NT2/D1 (cell line): ENCODE measurements around the gene SLC1A2.

Source experiments
- DNase-seq: peaks from one replicate; pipeline ENCODE4 v3.0.0-alpha.2; 2011; ENCODE audit warnings: low read depth, low spot score
- H3K27me3 ChIP-seq: 2 replicates; pipeline ENCODE4 v1.6.0; 2011; ENCODE audit warnings: mild to moderate bottlenecking; ENCODE audit not compliant: insufficient read length, insufficient read depth
- H3K36me3 ChIP-seq: 2 replicates; pipeline ENCODE4 v1.6.1; 2011; ENCODE audit warnings: mild to moderate bottlenecking, low read length, mixed read lengths; ENCODE audit not compliant: insufficient read depth, insufficient read length
- H3K4me1 ChIP-seq: 2 replicates; pipeline ENCODE4 v1.5.1; 2011; ENCODE audit not compliant: insufficient read depth, insufficient read length
- H3K4me3 ChIP-seq: 2 replicates; pipeline ENCODE4 v1.5.1; 2011; ENCODE audit warnings: low read depth; ENCODE audit not compliant: insufficient read length
- H3K9ac ChIP-seq: 2 replicates; pipeline ENCODE4 v1.6.0; 2011; ENCODE audit warnings: low read depth; ENCODE audit not compliant: insufficient read length
- H3K9me3 ChIP-seq: 2 replicates; pipeline ENCODE4 v1.5.1; 2011; ENCODE audit warnings: mild to moderate bottlenecking, low read length; ENCODE audit not compliant: insufficient read depth
- SUZ12 ChIP-seq: IDR thresholded peaks from 2 replicates; pipeline ENCODE4 v1.6.1; 2011; ENCODE audit not compliant: insufficient read length, insufficient read depth; ENCODE audit errors: extremely low read depth
- YY1 ChIP-seq: IDR thresholded peaks from 2 replicates; pipeline ENCODE4 v1.6.1; 2011; ENCODE audit not compliant: insufficient read length, insufficient read depth
- ZNF274 ChIP-seq: IDR thresholded peaks from 2 replicates; pipeline ENCODE4 v1.6.1; 2011; ENCODE audit warnings: mild to moderate bottlenecking, low read depth, low read length

The SLC1A2 gene

DNA sequence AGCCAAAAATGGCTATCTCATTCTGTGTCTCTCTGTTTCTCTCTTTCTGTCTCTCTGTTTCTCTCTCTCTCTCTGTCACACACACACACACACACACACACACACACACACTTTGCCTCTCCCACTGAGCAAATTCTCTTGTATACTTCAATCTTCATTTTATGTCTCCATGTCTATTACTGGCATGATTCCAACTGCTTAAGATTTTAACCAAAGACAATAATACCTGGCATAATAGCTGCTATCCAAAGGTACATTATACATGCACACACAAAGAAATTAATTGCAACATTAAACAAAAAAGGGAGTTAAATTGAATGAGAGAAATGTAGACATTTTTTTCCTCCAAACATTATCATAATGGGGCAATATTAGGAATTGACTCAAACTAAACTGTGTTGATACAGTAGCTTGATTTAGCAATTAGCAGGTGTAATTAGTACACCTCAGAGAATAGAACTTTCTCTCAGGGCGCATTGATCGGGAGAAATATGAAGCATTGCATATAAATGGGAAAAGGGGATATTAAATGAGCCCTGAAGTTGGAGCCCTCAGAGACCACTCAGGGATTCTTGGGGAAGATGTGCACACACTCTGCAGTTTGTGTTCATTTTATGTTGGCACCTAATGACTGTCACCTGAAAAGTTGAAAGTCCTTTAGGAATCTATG, 17.4 kb upstream of the SLC1A2 start:
- H3K4me1 ChIP-seq = no peaks in the 10 kb centered on the region
- H3K9me3 ChIP-seq = no peaks in the 10 kb centered on the region
- no peaks in the 10 kb centered on the region for H3K27me3 ChIP-seq
- no peak for DNase-seq
- H3K9ac ChIP-seq = no peak overlapping the region
- H3K4me3 ChIP-seq = no peak overlapping the region
- TF ChIP-seq ZNF274 (no peak), SUZ12 (no peak), YY1 (no peak)
- peaks cover 6% of the 10 kb centered on the region for H3K36me3 ChIP-seq

DNA sequence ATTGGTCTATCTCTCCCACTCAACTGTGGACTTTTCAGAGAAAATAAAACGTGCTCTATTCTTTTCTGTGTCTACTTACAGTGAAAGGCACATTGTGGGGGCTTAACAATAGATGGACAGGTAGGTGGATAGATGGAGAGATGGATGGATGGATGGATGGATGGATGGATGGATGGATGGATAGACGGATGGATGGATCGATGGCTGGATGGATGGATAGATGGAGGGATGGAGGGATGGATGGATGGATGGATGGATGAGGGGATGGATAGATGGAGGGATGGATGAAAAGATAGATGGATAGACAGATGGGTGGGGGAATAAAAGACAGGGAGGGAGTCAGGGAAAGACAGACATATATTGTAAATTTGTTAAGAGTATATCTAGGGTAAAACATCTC, 14.2 kb upstream of the SLC1A2 start:
- peaks cover 6% of the 10 kb centered on the region for H3K36me3 ChIP-seq
- H3K9me3 ChIP-seq = no peaks in the 10 kb centered on the region
- no peaks in the 10 kb centered on the region for H3K27me3 ChIP-seq
- no peak overlapping the region for H3K9ac ChIP-seq
- no peak for DNase-seq
- no peak for TF ChIP-seq YY1
- no peak for TF ChIP-seq ZNF274
- no peak for TF ChIP-seq SUZ12
- H3K4me3 ChIP-seq = no peak overlapping the region
- H3K4me1 ChIP-seq = no peaks in the 10 kb centered on the region

GRCh38 chr11:35432464-35432863, 13.1 kb upstream of the SLC1A2 start:
- Histone ChIP-seq H3K4me1 (no peaks in the 10 kb centered on the region), H3K27me3 (no peaks in the 10 kb centered on the region), H3K36me3 (peaks cover 6% of the 10 kb centered on the region), H3K9ac (no peak overlapping the region), H3K9me3 (no peaks in the 10 kb centered on the region), H3K4me3 (no peak overlapping the region)
- no peak for DNase-seq
- TF ChIP-seq ZNF274 = no peak
- TF ChIP-seq SUZ12 = no peak
- no peak for TF ChIP-seq YY1

DNA sequence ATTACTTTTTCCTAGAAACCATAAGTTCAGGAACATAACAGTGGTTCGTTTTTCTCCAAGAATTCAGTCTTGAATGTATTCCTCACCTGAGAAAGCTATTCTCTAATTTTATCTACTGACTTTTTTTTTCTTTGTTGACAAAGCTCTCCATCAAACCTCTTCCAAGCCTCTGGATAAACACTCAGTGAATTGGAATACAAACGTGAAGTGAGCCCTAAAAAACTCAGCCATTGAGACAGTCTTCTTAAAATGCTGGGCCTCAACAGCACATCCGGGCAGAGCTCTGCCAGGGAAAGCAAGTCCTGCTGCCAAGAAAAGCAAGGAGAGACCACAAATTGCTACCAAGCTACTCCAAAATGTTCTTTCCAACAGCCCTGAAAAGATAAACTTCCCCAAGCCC, 7.7 kb upstream of the SLC1A2 start:
- Histone ChIP-seq H3K36me3 (peaks cover under 1% of the 10 kb centered on the region), H3K9me3 (no peaks in the 10 kb centered on the region), H3K9ac (no peak overlapping the region), H3K4me1 (no peaks in the 10 kb centered on the region), H3K4me3 (no peak overlapping the region), H3K27me3 (peaks cover 4% of the 10 kb centered on the region)
- DNase-seq = no peak
- no peak for TF ChIP-seq ZNF274
- TF ChIP-seq YY1 = no peak
- no peak for TF ChIP-seq SUZ12

GRCh38 chr11:35426351-35426750, 7.0 kb upstream of the SLC1A2 start:
- TF ChIP-seq ZNF274 (no peak), SUZ12 (no peak), YY1 (no peak)
- Histone ChIP-seq H3K36me3 (no peaks in the 10 kb centered on the region), H3K9me3 (no peaks in the 10 kb centered on the region), H3K4me3 (no peak overlapping the region), H3K27me3 (peaks cover 11% of the 10 kb centered on the region), H3K4me1 (no peaks in the 10 kb centered on the region), H3K9ac (no peak overlapping the region)
- no peak for DNase-seq

- DNase-seq = no peak
- Histone ChIP-seq H3K27me3 (peaks cover 17% of the 10 kb centered on the region), H3K9me3 (no peaks in the 10 kb centered on the region), H3K9ac (no peak overlapping the region), H3K4me1 (no peaks in the 10 kb centered on the region), H3K36me3 (no peaks in the 10 kb centered on the region), H3K4me3 (no peak overlapping the region)
- no peak for TF ChIP-seq ZNF274
- TF ChIP-seq YY1 = no peak
- no peak for TF ChIP-seq SUZ12
These were observed 6.3 kb upstream of the SLC1A2 start for GRCh38 chr11:35425603-35426212.

DNA sequence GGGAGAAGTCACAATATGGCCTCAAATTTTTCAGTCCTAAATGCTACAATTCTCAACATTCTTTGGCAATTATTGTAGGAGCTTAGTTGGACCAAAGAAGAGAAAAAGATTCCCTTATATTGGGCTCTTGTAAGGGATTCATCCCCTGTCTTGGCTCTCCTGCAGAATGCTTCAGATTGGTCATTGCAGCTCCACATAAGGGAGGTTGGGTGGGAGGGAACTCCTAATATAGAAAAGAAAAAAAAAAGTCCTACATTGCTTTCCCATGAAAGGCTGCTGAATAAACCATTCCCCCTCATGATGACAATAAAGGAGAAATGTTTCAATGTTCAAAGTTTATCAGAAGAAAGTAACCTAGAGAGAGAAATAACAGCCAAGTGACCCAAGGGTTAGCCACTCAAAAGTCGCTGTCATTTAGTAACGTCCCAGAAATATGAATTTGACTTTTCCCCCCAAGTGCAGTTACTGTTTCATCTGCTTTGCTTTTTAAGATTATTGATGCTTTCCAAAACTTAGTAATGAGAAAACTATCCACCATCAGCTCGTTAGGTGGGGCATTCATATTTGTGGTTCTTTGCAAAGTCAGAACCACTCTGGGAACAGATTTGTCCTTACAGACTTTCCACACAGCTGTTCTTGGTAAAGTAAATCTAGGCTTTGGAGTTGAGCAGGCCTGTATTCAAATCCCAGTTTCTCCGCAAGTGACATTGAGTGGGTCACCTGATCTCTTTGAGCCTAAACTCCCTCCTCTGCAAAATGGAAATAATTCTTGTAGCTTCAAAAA, 5.0 kb upstream of the SLC1A2 start:
- Histone ChIP-seq H3K27me3 (peaks cover 30% of the 10 kb centered on the region), H3K9me3 (no peaks in the 10 kb centered on the region), H3K4me3 (no peak overlapping the region), H3K9ac (no peak overlapping the region), H3K4me1 (no peaks in the 10 kb centered on the region), H3K36me3 (no peaks in the 10 kb centered on the region)
- TF ChIP-seq SUZ12 (no peak), YY1 (no peak), ZNF274 (no peak)
- no peak for DNase-seq
